Liver (tissue), 9 donors: ENCODE measurements around the gene UPK2. TPM values are rescaled to one million over a fixed set of nuclear protein-coding genes. Genes with fewer than 3 reads are reported as not detected.

ENCODE experiments used
- DNase-seq: peaks from one replicate; pipeline ENCODE4 v3.0.0-alpha.2; 2017; ENCODE audit warnings: low spot score
- H3K27ac ChIP-seq, 2 donors: one replicate each; pipeline ENCODE4 v1.7.0; 2013; ENCODE audit warnings: inconsistent platforms in 2 of 2, low read length in 2 of 2, control low read depth in 1 of 2, low read depth in 1 of 2, mild to moderate bottlenecking in 1 of 2
- H3K27me3 ChIP-seq, 4 donors: one replicate each; pipeline versions ENCODE4 v1.6.1 to v1.7.0; 2013; ENCODE audit warnings: low read length in 3 of 4, inconsistent platforms in 1 of 4, mild to moderate bottlenecking in 1 of 4, moderate library complexity in 1 of 4; ENCODE audit not compliant: control insufficient read depth in 4 of 4, insufficient read depth in 4 of 4
- H3K36me3 ChIP-seq, 4 donors: one replicate each; pipeline versions ENCODE4 v1.6.1 to v1.7.0; 2013; ENCODE audit warnings: low read length in 3 of 4, mild to moderate bottlenecking in 3 of 4, low read depth in 1 of 4, moderate library complexity in 1 of 4; ENCODE audit not compliant: control insufficient read depth in 4 of 4, insufficient read depth in 3 of 4
- H3K4me1 ChIP-seq, 4 donors: one replicate each; pipeline versions ENCODE4 v1.6.1 to v1.7.0; 2013; ENCODE audit warnings: low read length in 3 of 4, mild to moderate bottlenecking in 3 of 4, moderate library complexity in 1 of 4; ENCODE audit not compliant: control insufficient read depth in 4 of 4, insufficient read depth in 4 of 4
- H3K4me3 ChIP-seq, 3 donors: one replicate each; pipeline versions ENCODE4 v1.6.1 to v1.7.0; 2013; ENCODE audit warnings: low read length in 3 of 3, control low read depth in 1 of 3, low read depth in 1 of 3, mild to moderate bottlenecking in 1 of 3
- H3K9ac ChIP-seq, 2 donors: one replicate each; pipeline ENCODE4 v1.7.0; 2013; ENCODE audit warnings: low read length in 2 of 2, mild to moderate bottlenecking in 2 of 2, moderate library complexity in 2 of 2, control low read depth in 1 of 2, low read depth in 1 of 2
- H3K9me3 ChIP-seq, 4 donors: one replicate each; pipeline versions ENCODE4 v1.6.1 to v1.7.0; 2013; ENCODE audit warnings: low read length in 3 of 4; ENCODE audit not compliant: control insufficient read depth in 4 of 4
- FOXA2 ChIP-seq: IDR thresholded peaks from 2 replicates; pipeline ENCODE4 v1.6.1; 2016; ENCODE audit warnings: antibody characterized with exemption
- HNF4A ChIP-seq, 2 donors: conservative IDR thresholded peaks; 2 replicates each; pipeline ENCODE4 v1.6.1; 2016; ENCODE audit warnings: antibody characterized with exemption in 2 of 2, mild to moderate bottlenecking in 2 of 2
- HNF4G ChIP-seq: IDR thresholded peaks from 2 replicates; pipeline ENCODE4 v1.6.1; 2016; ENCODE audit warnings: antibody characterized with exemption
- JUND ChIP-seq, 2 donors: IDR thresholded peaks; 2 replicates each; pipeline ENCODE4 v1.6.1; 2016; ENCODE audit warnings: antibody characterized with exemption in 2 of 2
- MAX ChIP-seq: IDR thresholded peaks from 2 replicates; pipeline ENCODE4 v1.6.1; 2016; ENCODE audit warnings: antibody characterized with exemption
- NR2F2 ChIP-seq: IDR thresholded peaks from 2 replicates; pipeline ENCODE4 v1.6.1; 2016; ENCODE audit warnings: antibody characterized with exemption
- RAD21 ChIP-seq, 2 donors: IDR thresholded peaks; 2 replicates each; pipeline ENCODE4 v1.6.1; 2016; ENCODE audit warnings: antibody characterized with exemption in 2 of 2, mild to moderate bottlenecking in 2 of 2
- REST ChIP-seq: IDR thresholded peaks from 2 replicates; pipeline ENCODE4 v1.6.1; 2016; ENCODE audit warnings: antibody characterized with exemption, mild to moderate bottlenecking
- RXRA ChIP-seq, 2 donors: IDR thresholded peaks; 2 replicates each; pipeline ENCODE4 v1.6.1; 2017 to 2018; ENCODE audit warnings: antibody characterized with exemption in 2 of 2, mild to moderate bottlenecking in 1 of 2
- SP1 ChIP-seq: IDR thresholded peaks from 2 replicates; pipeline ENCODE4 v1.6.1; 2018; ENCODE audit warnings: antibody characterized with exemption, mild to moderate bottlenecking
- TAF1 ChIP-seq: conservative IDR thresholded peaks from 2 replicates; pipeline ENCODE4 v1.6.1; 2016; ENCODE audit warnings: antibody characterized with exemption, mild to moderate bottlenecking
- YY1 ChIP-seq: IDR thresholded peaks from 2 replicates; pipeline ENCODE4 v1.6.1; 2016; ENCODE audit warnings: antibody characterized with exemption, mild to moderate bottlenecking
- ZBTB33 ChIP-seq: IDR thresholded peaks from 2 replicates; pipeline ENCODE4 v1.6.1; 2016; ENCODE audit warnings: antibody characterized with exemption
- WGBS: extraction: QIAGEN DNeasy Blood & Tissue Kit; methylation state at CpG from one replicate; pipeline ENCODE4 v1.1.7; 2013; 5-methylcytosine and 5-hydroxymethylcytosine counted together
- polyA plus RNA-seq, 2 donors: library from polyadenylated mRNA; stranded (reverse) in 1 of 2; unstranded in 1 of 2; fragments of 200-250 nt in 1 of 2; fragments of >200 nt in 1 of 2; fragmentation: Nextera tagmentation in 1 of 2; extraction: Ambion mirVana in 1 of 2; gene quantifications; one replicate each; pipeline versions ENCODE4 v1.2.1 to v1.2.3, GENCODE V29; 2013 to 2015
- total RNA-seq, 2 donors: library from RNA; depleted of rRNA; stranded (reverse); fragments of >200 nt; gene quantifications; one replicate each; pipeline ENCODE4 v1.2.3, GENCODE V29; 2014
- TF ChIP-seq, protein P1 (sequence below): fragments of 150-350 bp; IDR thresholded peaks from 2 replicates; pipeline ENCODE4 v1.5.1; 2017; ENCODE audit warnings: improper control_type of control experiment, low read depth, low read length; ENCODE audit not compliant: missing input control
- TF ChIP-seq, protein P2 (sequence below): IDR thresholded peaks from 2 replicates; pipeline ENCODE4 v1.6.1; 2016; ENCODE audit warnings: antibody characterized with exemption
- donor health status: healthy.
- donor health status: healthy.
- donor health status: healthy.
- donor health status: healthy.
- donor health status: healthy.

The UPK2 gene
- total and polyA plus RNA-seq, 4 donors, result not detected

GRCh38 chr11:118973985-118974384 lies 17.9 kb downstream of the UPK2 start:
- WGBS, result 97% methylated on average over 2 of the region's 2 CpGs
- no peak overlapping the region for H3K27ac ChIP-seq
- TF ChIP-seq, protein P1, sequence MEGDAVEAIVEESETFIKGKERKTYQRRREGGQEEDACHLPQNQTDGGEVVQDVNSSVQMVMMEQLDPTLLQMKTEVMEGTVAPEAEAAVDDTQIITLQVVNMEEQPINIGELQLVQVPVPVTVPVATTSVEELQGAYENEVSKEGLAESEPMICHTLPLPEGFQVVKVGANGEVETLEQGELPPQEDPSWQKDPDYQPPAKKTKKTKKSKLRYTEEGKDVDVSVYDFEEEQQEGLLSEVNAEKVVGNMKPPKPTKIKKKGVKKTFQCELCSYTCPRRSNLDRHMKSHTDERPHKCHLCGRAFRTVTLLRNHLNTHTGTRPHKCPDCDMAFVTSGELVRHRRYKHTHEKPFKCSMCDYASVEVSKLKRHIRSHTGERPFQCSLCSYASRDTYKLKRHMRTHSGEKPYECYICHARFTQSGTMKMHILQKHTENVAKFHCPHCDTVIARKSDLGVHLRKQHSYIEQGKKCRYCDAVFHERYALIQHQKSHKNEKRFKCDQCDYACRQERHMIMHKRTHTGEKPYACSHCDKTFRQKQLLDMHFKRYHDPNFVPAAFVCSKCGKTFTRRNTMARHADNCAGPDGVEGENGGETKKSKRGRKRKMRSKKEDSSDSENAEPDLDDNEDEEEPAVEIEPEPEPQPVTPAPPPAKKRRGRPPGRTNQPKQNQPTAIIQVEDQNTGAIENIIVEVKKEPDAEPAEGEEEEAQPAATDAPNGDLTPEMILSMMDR, result no peak
- TF ChIP-seq, protein P2, sequence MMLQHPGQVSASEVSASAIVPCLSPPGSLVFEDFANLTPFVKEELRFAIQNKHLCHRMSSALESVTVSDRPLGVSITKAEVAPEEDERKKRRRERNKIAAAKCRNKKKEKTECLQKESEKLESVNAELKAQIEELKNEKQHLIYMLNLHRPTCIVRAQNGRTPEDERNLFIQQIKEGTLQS, result no peak
- TF ChIP-seq ZBTB33, result no peak
- no peak for TF ChIP-seq NR2F2
- TF ChIP-seq HNF4G, result no peak
- TF ChIP-seq RXRA (IDR thresholded peaks at IDR 0.05), result no peak
- no peak for TF ChIP-seq YY1
- TF ChIP-seq REST, result no peak
- no peak for TF ChIP-seq RAD21 (IDR thresholded peaks at IDR 0.05)
- no peak for TF ChIP-seq MAX
- TF ChIP-seq TAF1, result no peak
- TF ChIP-seq FOXA2, result no peak
- TF ChIP-seq SP1, result no peak
- TF ChIP-seq JUND (IDR thresholded peaks at IDR 0.05), result no peak
- no peaks in the 10 kb centered on the region for H3K36me3 ChIP-seq
- H3K9ac ChIP-seq, result no peak overlapping the region
- DNase-seq, result no peak
- H3K27me3 ChIP-seq, result no peaks in the 10 kb centered on the region
- peaks cover 0 to 7% (median 1%) of the 10 kb centered on the region in 4 donors for H3K4me1 ChIP-seq
- H3K9me3 ChIP-seq, result no peaks in the 10 kb centered on the region
- no peak overlapping the region for H3K4me3 ChIP-seq

DNA sequence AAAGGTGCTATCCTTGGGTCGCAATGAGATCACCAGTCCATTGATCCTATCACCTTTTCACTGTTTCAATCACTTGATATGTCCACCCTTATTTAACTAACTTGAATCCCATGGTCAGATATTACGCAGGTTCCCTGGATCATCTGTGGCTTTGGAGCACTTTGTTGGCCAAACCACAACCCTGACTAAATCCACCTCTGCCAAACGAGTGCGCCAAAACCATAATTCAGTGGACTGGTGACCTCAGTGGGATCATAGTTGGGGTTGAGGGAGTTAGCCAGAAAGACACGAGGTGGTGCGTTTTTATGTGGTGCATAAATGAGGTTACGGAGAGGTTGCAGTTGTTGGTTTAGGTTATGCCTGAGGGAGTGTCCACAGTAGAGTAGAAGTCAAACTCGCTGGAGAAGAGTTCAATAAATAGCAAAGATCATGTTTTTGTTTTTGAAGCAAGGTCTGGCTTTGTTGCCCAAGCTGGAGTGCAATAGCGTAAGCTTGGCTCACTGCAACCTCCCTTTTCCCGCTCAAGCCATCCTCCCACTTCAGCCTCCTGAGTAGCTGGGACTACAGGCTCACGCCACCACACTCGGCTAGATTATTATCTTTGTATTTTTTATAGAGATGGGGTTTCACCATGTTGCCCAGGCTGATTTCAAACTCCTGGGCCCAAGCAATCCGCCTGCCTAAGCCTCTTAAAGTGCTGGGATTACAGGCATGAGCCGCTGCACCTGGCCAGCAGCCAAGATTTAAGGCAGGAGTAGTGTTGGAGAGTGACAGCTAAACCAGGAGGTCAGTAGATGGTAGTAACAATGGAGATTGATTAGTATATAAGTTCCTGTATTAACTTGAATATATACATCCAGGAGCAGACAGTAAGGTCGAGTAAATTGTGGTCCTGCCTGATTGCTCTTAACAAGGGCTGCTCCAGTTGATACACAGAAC lies 19.9 kb downstream of the UPK2 start:
- Histone ChIP-seq H3K9me3 (no peaks in the 10 kb centered on the region), H3K9ac (no peak overlapping the region), H3K4me1 (peaks cover 0 to 7% (median 1%) of the 10 kb centered on the region in 4 donors), H3K27ac (peak overlapping the region; percentile 14 to 66), H3K27me3 (no peaks in the 10 kb centered on the region), H3K36me3 (no peaks in the 10 kb centered on the region), H3K4me3 (no peak overlapping the region)
- 50% methylated on average over 15 of the region's 15 CpGs for WGBS
- no peak for DNase-seq
- peak; percentile 23 to 72 for TF ChIP-seq RXRA (IDR thresholded peaks at IDR 0.05)
- TF ChIP-seq HNF4A (conservative IDR thresholded peaks at IDR 0.05), result peak in 1 of 2 donors; percentile 51
- no peak for TF ChIP-seq FOXA2
- TF ChIP-seq SP1, result peak; percentile 30
- no peak for TF ChIP-seq ZBTB33
